Ramos (cell line): Measurements from ENCODE around the gene TMC2.

Experiments used
- in situ Hi-C: fragments of 300-500 bp; cut with MboI; formaldehyde crosslinking; loops from one replicate; pipeline ENCODE4 v1.14.3; 2022; ENCODE audit warnings: low sequenced_read_pairs; ENCODE audit not compliant: unreplicated experiment

The TMC2 gene

GRCh38 chr20:2564406-2564805 lies 28.0 kb downstream of the TMC2 start:
- in situ Hi-C loops, result no loop called here

- in situ Hi-C loops, result no loop called here
These were observed 39.3 kb downstream of the TMC2 start for GRCh38 chr20:2575682-2576081.

GRCh38 chr20:2576317-2576727 lies 39.9 kb downstream of the TMC2 start:
- in situ Hi-C loops, result no loop called here

GRCh38 chr20:2578475-2579192 lies 42.3 kb downstream of the TMC2 start:
- in situ Hi-C loops, result no loop called here

- in situ Hi-C loops, result no loop called here
These were observed 49.4 kb downstream of the TMC2 start for GRCh38 chr20:2585811-2586210.

GRCh38 chr20:2593756-2594155 lies 57.4 kb downstream of the TMC2 start:
- in situ Hi-C loops, result no loop called here

GRCh38 chr20:2595076-2595475 lies 58.7 kb downstream of the TMC2 start:
- in situ Hi-C loops, result no loop called here

GRCh38 chr20:2596673-2597279 lies 60.4 kb downstream of the TMC2 start:
- in situ Hi-C loops, result no loop called here

GRCh38 chr20:2599288-2600006 lies 63.1 kb downstream of the TMC2 start:
- in situ Hi-C loops, result no loop called here

- in situ Hi-C loops, result no loop called here
These were observed 65.8 kb downstream of the TMC2 start for GRCh38 chr20:2602046-2602735.

- in situ Hi-C loops, result no loop called here
These were observed 66.4 kb downstream of the TMC2 start for GRCh38 chr20:2602746-2603145.

- in situ Hi-C loops, result no loop called here
These were observed 67.6 kb downstream of the TMC2 start for GRCh38 chr20:2603816-2604505.

- in situ Hi-C loops, result no loop called here
These were observed 68.1 kb downstream of the TMC2 start for GRCh38 chr20:2604506-2604835.

GRCh38 chr20:2606507-2607006 lies 70.2 kb downstream of the TMC2 start:
- in situ Hi-C loops, result no loop called here

- in situ Hi-C loops, result no loop called here
These were observed 74.0 kb downstream of the TMC2 start for GRCh38 chr20:2610326-2610725.

- in situ Hi-C loops, result no loop called here
These were observed 74.8 kb downstream of the TMC2 start for GRCh38 chr20:2610941-2611720.

- in situ Hi-C loops, result no loop called here
These were observed 75.7 kb downstream of the TMC2 start for GRCh38 chr20:2612073-2612472.

- in situ Hi-C loops, result no loop called here
These were observed 80.3 kb downstream of the TMC2 start for GRCh38 chr20:2616634-2617033.

GRCh38 chr20:2617099-2617714 lies 80.8 kb downstream of the TMC2 start:
- in situ Hi-C loops, result no loop called here
